Neural crest cell (in vitro differentiated cells): Measurements from ENCODE around the gene MEX3A. TPM values are rescaled to one million over a fixed set of nuclear protein-coding genes. Genes with fewer than 3 reads are reported as not detected.

Source experiments
- DNase-seq: peaks from one replicate; pipeline ENCODE4 v3.0.0; 2021; ENCODE audit warnings: low read depth, mixed read lengths, low spot score
- H3K27ac Mint-ChIP-seq: one replicate; pipeline ENCODE4 v1.8.0; 2021; ENCODE audit warnings: mild to moderate bottlenecking, mixed read lengths; ENCODE audit not compliant: unreplicated experiment
- H3K27me3 Mint-ChIP-seq: 2 replicates; pipeline ENCODE4 v1.8.0; 2021; ENCODE audit warnings: low read depth, mild to moderate bottlenecking, mixed read lengths
- H3K36me3 Mint-ChIP-seq: 2 replicates; pipeline ENCODE4 v1.8.0; 2021; ENCODE audit warnings: low read depth, mild to moderate bottlenecking, mixed read lengths
- H3K4me1 Mint-ChIP-seq: 2 replicates; pipeline ENCODE4 v1.8.0; 2021; ENCODE audit warnings: mixed read lengths
- H3K4me3 Mint-ChIP-seq: one replicate; pipeline ENCODE4 v1.8.0; 2021; ENCODE audit warnings: mild to moderate bottlenecking, mixed read lengths
- H3K9me3 Mint-ChIP-seq: 2 replicates; pipeline ENCODE4 v1.8.0; 2021; ENCODE audit warnings: mixed read lengths
- CTCF ChIP-seq: fragments of 200-600 bp; sonication (generic); conservative IDR thresholded peaks from 2 replicates; pipeline ENCODE4 v1.5.0; 2021; ENCODE audit warnings: antibody characterized with exemption, mild to moderate bottlenecking
- total RNA-seq: library from RNA; stranded (reverse); gene quantifications from 2 replicates; pipeline ENCODE4 v1.2.1, GENCODE V29; 2021

Gene MEX3A
- total RNA-seq, 1 donor from 2014 or later: 114 TPM

- no peak for TF ChIP-seq CTCF
- Mint-ChIP-seq H3K9me3 (no peaks in the 10 kb centered on the region), H3K4me3 (peak overlapping the region; percentile 98), H3K27ac (peak overlapping the region; percentile 91), H3K4me1 (peaks cover 70% of the 10 kb centered on the region), H3K36me3 (peaks cover 20% of the 10 kb centered on the region), H3K27me3 (no peaks in the 10 kb centered on the region)
- DNase-seq: no peak
Observed at GRCh38 chr1:156081917-156082308, 352 bp downstream of the MEX3A start.

- H3K4me1 Mint-ChIP-seq: peaks cover 68% of the 10 kb centered on the region
Observed at GRCh38 chr1:156081180-156081916, 917 bp downstream of the MEX3A start.

GRCh38 chr1:156080863-156081179 lies 1.4 kb downstream of the MEX3A start:
- no peak for TF ChIP-seq CTCF
- no peaks in the 10 kb centered on the region for H3K9me3 Mint-ChIP-seq
- H3K4me3 Mint-ChIP-seq: peak overlapping the region; percentile 100
- peaks cover 20% of the 10 kb centered on the region for H3K36me3 Mint-ChIP-seq
- H3K27ac Mint-ChIP-seq: peak overlapping the region; percentile 98
- no peaks in the 10 kb centered on the region for H3K27me3 Mint-ChIP-seq
- no peak for DNase-seq
- H3K4me1 Mint-ChIP-seq: peaks cover 68% of the 10 kb centered on the region

More at GRCh38 chr1:156081180-156081916, 917 bp downstream of the MEX3A start:
- Mint-ChIP-seq H3K4me3 (peak overlapping the region; percentile 100), H3K27ac (peak overlapping the region; percentile 98), H3K9me3 (no peaks in the 10 kb centered on the region), H3K36me3 (peaks cover 20% of the 10 kb centered on the region), H3K27me3 (no peaks in the 10 kb centered on the region)
- no peak for TF ChIP-seq CTCF
- DNase-seq: no peak

- no peak for TF ChIP-seq CTCF
- DNase-seq: no peak
- Mint-ChIP-seq H3K4me1 (peaks cover 70% of the 10 kb centered on the region), H3K36me3 (peaks cover 23% of the 10 kb centered on the region), H3K9me3 (no peaks in the 10 kb centered on the region), H3K27me3 (no peaks in the 10 kb centered on the region), H3K4me3 (peak overlapping the region; percentile 100), H3K27ac (peak overlapping the region; percentile 98)
Observed at GRCh38 chr1:156080241-156080862, 1.9 kb downstream of the MEX3A start.

GRCh38 chr1:156079762-156080161 lies 2.5 kb downstream of the MEX3A start:
- peaks cover 70% of the 10 kb centered on the region for H3K4me1 Mint-ChIP-seq
- no peak for TF ChIP-seq CTCF
- peak overlapping the region; percentile 98 for H3K27ac Mint-ChIP-seq
- no peaks in the 10 kb centered on the region for H3K9me3 Mint-ChIP-seq
- peak overlapping the region; percentile 100 for H3K4me3 Mint-ChIP-seq
- no peak for DNase-seq
- H3K36me3 Mint-ChIP-seq: peaks cover 26% of the 10 kb centered on the region
- H3K27me3 Mint-ChIP-seq: no peaks in the 10 kb centered on the region
